ENCODE results near the gene SLC25A20.
"Not testable (repeated sequence)": the region's sequence is repeated elsewhere in the genome, so short reads cannot be mapped to it uniquely, and the experiment has no call there.

The SLC25A20 gene, protein sequence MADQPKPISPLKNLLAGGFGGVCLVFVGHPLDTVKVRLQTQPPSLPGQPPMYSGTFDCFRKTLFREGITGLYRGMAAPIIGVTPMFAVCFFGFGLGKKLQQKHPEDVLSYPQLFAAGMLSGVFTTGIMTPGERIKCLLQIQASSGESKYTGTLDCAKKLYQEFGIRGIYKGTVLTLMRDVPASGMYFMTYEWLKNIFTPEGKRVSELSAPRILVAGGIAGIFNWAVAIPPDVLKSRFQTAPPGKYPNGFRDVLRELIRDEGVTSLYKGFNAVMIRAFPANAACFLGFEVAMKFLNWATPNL

DNA sequence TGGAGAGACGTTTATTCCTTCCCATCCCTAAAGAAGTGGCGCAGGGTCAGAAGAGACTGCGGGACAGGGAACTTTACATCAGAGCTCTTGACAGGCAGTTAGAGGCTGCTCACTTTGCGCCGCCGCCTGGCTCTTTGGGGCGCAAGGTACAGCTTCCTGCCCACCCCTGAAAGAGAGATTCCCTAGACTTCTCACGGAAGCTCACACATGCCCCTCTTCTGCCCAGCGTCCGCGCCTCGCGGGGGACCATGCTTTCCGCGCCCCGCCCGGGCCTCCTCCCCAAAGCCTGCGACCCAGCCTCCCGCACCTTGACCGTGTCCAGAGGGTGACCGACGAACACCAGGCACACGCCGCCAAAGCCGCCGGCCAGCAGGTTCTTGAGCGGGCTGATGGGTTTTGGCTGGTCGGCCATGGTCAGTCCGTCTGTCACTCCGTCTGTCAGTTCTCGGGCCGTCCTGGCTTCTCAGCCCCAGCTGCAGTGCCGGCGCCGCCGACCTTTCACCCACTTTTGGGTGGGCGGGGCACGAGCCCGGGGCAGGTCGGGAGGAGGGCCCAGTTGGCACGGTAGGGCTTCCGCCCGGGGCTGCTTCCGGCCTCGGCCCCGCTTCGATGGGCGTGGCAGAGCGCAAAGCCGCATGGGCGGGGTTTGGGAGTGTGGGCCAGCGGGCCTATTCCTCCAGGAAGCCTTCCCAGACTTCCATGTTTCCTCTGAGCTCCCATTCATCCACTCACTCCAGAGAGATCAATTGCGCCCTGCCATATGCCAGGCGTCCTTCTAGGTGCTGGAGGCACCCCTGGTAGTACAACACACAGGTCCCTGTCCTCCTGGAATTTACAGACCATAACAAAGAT, at the start of gene SLC25A20:
Gene SLC25A20 (minus strand): TSS at position 500 of the 852 bp plus-strand sequence. CDS start 88 bp downstream, at position 412.
- DNase-seq (ENCODE audit: low read depth, low spot score), result peak; percentile 86

DNA sequence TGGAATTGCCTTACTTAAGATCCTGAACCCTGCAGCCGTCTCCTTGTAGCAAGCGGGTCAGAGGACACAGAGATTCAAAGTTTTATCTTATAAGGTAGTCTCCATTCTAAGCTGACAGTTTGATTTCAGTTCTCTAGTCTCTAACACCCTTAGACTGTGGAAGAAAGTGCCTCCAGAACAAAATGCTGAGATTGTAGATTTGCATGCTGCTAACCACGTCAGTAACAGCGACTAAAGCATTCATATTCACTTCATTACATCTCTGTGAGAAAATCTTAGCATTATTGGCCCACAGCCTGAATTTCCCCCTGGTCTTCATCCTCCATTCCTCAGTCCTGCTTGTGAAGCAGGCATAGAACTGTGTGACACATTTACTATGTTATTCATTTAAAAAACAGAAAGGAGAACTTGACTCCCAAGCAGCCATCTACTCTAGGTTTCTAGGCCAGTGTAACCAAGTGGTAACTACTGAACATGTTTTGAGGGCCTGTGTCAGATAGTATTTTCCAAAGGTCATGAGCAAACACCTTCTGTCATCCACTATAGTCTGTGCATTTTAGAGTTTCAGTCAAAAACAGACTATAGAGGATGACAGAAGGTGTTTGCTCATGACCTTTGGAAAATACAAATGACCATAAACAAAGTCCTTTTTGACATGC, 47.3 kb upstream of the SLC25A20 start:
- DNase-seq (ENCODE audit: low read depth, low spot score), result no peak

DNA sequence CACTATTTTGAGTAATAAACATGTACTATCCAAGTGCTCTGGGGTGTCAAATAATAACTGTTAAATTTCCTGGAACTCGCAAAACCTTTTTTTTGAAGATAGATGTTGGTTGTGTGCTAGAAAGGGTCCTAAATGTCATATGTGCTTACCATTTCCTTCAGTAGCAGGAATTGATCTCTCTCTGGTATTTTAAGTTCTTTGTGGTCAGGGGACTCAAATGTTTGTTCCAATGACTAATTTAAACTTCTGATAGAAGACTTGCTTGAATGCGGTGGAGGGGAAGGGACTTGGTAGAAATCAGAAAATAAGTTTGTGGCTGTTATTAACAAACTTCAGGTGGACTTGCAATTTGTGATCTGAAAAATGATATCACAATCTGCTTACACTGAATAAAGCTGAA, 46.8 kb upstream of the SLC25A20 start:
- no peak for DNase-seq (ENCODE audit: low read depth, low spot score)

DNA sequence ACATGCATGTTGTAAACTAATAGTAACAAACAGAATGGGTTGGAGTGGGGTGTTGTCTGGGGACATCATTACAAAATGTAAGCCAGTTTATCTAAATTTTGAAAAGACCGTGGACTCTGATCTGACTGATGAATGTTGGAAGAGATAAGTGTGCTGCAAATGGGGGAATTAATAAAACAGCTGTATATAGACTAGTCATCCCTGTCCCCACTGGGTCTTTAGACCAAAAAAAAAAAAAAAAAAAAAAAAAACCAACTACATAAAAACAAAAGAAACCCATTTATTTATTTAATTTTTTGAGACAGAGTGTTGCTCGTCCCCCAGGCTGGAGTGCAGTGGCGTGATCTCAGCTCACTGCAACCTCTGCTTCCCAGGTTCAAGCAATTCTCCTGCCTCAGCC, 40.0 kb upstream of the SLC25A20 start:
- DNase-seq (ENCODE audit: low read depth, low spot score), result no peak

DNA sequence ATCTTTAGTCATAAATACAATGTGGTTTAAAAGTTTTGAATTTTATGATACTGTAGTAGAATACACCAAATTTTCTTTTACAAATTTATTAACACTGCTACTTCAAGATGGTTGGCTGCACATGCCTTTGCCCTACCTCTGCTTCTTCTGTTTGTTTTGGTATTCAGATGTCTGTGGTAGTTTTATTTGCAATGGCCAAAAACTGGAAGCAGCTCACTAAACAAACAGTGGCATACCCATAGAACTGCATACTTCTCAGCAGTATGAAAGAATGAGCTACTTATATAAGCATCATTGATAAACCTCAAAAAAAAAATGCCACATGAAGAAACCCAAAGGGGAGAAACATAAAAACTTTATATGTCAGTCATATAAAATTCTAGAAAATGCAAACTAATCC, 39.5 kb upstream of the SLC25A20 start:
- DNase-seq (ENCODE audit: low read depth, low spot score), result no peak

DNA sequence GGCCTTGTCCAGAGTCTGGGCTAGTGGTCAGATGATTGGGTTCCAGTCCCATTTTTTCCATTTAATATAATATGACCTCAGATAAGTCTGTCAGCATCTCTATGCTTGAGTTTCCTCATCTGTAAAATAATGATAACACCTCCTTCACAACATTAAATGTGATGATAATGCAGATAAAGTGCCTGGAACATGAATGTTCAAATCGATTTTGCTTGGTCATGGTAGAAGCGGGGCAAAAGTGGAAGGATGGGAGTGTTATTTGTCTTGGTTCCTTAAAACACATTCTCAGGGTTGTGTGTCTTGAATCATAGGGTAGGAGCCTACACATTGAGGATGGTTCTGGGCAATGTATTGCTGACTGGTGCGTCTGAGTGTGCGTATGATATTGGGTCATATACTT, 36.8 kb upstream of the SLC25A20 start:
- no peak for DNase-seq (ENCODE audit: low read depth, low spot score)

DNA sequence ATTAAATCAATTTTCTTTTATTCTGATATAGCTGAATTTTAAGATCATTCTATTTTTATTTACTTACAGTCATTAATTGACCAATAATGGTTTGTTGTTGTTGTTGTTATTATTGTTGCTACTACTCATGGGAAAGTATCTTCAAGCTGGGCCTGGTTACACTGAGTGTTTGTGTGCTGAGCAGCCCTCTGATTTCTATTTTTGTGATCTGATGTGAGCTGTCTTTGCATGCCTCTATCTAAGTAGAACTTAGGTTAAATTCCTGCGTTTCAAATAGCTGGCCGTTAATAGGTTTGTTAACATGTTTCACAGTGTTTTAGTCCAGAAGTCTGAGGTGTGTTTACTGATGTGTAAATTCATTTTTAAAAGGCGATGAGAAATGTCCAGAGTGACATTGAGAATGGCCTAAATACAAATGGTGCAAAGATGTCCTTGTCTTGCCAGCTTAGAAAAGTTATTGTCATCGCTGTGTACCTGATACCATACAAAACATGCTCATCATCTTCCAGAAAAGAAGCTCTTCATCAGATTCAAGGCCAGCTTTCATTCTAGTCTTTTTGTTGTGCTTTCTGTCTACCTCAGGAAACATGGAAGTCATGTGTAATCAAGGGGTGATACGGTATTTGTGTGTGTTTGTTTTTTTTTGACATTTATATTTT, 35.8 kb upstream of the SLC25A20 start:
- DNase-seq (ENCODE audit: low read depth, low spot score), result no peak

DNA sequence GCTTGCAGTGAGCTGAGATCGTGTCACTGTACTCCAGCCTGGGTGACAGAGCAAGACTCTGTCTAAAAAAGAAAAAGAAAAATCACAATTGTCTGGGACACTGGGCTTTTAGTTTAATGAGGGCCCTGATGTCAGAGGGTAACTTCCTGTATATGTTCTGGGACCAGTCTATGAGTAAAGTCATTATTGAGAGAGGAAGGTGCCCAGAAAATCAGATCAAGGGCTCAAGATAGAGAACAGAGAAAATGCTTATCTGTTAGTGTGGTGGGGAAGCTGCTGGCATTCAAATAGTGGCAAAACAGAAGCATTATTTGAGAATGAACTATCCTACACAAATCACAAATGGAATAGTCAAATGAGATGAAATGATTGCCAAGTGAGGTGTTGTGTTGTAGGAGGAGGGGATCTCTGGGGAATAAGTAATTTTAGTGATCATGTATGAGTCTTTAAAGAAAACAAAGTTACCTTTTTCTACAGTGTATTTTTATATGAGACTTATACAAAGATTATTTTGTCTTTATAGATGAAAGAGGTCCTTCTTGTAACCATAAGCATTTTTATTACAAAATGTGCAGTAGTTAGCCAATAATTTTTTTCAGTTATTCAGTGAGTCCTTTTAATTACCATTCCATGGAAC, 33.4 kb upstream of the SLC25A20 start:
- no peak for DNase-seq (ENCODE audit: low read depth, low spot score)

DNA sequence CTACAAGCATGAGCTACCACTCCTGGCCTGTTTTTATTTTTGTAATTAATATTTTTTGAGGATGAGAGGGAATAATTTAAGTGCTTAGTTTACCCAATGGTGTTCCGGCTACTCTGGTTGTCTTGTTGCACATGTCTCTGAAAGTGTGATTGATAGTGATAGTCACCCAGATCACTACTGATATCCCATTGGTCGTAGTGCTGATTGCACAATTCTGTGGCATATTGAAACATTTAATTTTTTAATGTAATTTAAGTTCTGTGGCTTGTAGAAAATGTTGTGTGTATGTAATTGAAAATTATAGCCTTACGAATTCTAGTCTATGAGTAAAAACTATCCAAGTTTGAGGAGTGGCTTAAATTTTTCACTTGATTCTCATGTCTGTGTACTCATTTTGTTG, 31.9 kb upstream of the SLC25A20 start:
- no peak for DNase-seq (ENCODE audit: low read depth, low spot score)

DNA sequence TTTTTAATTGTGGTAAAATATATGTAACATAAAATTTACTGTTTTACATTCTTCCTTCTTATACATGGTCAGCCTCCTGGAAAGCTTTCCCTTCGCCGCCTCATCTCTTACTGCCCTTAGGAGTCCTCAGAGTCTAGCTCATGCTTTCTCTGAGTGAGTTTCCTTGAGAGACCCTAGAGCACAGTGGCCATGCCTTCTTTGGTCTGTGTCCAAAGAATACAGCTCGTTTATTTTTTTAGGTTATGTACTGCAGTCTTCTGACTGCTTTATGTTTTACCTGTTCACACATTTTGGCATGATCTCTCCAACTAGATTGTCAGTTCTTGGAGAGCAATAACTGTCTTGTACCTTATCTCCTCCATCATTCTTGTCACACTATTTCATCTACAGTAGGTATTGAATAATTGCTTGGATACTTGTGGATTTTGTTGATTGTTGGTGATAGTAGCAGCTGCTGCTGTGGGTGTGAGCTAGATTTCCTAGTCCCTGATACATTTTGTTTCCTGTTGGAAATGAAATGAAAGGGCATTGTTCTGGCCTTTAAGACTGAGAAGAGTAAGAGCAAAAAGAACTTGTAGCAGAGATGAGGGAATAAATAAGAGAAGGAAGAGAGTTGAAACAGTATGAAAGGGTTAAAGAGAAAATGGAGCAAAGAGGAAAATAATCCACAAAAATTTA, 30.8 kb upstream of the SLC25A20 start:
- DNase-seq (ENCODE audit: low read depth, low spot score), result no peak

DNA sequence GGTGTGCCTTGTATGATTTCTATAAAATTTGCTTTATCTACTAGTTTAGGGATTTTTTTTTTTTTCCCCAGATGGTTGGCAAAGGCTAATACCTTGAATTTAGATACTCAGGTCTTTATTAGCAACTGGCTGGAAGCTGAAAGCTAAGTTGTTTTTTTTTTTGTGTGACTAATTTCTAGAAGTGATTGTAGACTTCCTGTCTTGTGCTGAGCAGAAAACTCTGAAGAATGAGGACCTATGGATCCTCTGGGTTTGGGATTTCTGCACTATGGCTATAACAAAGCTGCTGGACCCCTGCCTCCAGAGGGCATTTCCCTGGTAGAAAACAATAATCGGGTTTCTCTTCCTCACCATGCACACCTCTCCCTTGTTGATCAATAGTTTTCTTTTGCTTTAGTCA, 30.0 kb upstream of the SLC25A20 start:
- DNase-seq (ENCODE audit: low read depth, low spot score), result no peak

DNA sequence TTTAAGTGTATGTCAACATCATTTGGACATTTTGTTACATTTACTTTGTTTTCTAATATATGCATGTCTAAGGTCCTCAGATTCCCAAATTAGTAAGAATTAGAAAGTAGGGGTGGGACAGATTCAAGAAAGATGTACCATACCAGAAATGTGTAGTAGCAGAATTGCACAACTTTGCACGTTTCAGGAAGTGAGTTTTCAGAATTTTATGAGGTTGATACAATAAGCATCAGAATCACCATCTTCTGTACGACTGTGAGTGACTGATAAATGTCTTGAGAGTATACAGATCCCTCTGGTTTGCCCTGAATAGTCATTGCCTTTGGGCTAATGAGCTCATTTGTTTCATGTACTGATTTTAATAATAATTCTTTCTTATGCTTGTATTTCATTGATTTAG, 29.2 kb upstream of the SLC25A20 start:
- DNase-seq (ENCODE audit: low read depth, low spot score), result no peak

DNA sequence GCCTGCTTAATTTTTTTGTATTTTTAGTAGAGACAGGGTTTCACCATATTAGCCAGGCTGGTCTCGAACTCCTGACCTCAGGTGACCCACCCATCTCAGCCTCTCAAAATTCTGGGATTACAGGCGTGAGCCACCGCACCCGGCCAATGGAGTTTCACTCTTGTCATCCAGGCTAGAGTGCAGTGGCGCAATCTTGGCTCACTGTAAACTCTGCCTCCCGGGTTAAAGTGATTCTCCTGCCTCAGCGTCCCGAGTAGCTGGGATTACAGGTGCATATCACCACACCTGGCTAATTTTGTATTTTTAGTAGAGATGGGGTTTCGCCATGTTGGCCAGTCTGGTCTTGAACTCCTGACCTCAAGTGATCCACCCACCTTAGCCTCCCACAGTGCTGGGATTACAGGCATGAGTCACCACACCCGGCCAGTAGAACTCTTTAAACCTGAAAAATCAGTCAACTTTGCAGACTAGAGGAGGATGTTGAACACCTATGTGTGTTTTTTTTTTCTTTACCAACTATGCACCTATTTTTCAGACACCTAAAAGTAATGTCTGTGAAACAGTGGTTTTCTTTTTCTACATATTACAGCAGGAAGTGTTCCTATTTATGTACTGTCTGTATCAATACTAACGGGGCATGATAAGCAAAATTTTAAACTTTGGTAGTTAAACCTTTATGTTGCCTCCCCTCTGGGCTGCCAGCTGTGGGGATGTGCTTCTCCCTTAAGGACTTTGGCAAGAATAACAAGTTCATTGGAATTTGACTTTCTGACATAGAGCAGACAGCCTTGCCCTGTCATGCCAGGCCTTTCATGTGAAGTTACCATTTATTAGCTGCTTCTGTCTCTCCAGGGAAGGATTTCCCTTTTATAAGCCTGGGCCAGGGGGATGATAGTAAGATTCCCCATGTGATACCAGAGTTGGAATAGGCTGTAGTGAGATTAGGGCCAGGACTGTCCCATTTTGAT, 28.0 kb upstream of the SLC25A20 start:
- no peak for DNase-seq (ENCODE audit: low read depth, low spot score)

DNA sequence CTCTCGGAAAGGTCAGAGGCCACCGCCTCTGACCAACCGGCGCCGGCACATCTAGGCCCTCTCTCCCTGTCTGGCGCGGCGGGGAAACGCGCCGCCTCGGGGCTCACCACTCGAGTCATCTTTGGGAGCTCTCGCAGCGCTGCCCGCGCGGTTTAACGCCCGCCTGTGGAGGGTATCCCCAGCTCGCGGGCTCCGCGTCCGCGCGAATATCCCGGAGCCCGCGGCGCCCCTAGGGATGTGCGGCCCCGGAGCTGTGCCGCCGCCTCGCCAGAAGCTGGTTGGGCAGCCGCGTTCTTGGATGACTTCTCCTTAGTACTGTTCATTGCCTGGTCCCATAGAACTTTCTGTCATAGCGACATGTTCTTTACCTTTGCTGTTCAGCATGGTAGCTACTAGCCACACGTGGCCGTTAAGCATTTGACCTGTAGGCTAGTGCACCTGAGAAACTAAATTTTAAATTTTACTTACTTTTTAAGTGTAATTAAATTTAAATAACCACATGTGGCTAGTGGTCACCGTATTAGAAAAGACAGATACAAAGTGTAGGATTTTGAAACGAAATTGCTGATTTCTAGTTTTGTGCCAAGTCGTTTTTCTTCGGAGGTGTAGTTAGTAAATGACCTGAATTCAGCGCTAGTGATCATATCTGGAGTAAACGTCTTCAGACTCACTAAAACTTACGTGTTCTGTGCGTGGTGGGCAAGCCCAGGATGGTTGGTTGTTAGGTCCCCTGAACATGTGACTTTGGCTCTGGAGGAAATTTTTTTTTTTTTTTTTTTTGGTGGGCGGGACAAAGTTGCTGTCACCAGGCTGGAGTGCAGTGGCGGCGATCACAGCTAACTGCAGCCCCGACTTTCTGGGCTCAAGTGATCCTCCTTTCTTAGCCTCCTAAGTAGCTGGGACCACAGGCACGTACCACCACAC, 20.8 kb upstream of the SLC25A20 start:
- no peak for DNase-seq (ENCODE audit: low read depth, low spot score)

DNA sequence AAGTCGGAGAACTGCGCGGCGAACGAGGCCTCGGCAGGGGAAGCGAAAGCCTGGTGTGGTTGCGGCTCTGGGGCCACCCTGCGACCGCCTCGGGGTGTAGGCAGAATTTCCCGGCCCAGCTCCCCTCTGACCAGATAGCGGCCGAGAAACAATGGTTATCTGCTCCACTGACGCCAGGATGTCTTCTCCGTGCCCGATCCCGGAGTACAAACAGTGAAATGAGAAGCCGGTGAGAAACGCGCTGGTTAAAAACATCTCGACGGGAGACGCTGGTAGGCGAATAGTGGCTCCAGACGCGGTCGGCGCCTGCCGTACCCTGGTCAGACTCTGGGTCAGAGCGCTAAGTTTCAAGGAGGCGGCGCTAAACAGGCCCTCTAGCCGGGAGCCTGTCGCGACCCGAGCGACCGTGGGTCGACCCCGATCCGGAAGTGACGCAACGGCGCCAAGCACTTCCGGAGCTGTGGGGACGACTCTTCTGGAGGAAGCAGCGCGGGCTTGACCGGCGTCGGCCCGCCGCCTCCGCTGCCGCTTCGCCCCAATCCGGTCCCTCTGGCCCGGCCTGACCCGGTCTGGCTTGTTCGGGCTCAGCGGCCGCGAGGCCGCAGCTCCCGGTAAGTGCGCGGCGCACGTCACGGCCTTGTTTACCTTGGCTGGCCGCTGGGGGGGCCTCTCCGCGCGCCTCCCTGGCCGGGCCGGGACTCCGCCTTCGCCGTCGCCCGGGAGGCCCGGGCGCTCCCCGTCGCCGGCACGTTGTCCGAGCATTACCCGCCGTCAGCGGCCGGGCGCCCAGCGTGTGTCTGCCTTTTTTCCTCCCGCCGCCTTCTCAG, 19.9 kb upstream of the SLC25A20 start, which contains the start of gene ARIH2:
Gene ARIH2 (plus strand): TSS at position 455 of the 827 bp plus-strand sequence. CDS start 8,717 bp downstream, outside the sequence.
- peak; percentile 77 for DNase-seq (ENCODE audit: low read depth, low spot score)

DNA sequence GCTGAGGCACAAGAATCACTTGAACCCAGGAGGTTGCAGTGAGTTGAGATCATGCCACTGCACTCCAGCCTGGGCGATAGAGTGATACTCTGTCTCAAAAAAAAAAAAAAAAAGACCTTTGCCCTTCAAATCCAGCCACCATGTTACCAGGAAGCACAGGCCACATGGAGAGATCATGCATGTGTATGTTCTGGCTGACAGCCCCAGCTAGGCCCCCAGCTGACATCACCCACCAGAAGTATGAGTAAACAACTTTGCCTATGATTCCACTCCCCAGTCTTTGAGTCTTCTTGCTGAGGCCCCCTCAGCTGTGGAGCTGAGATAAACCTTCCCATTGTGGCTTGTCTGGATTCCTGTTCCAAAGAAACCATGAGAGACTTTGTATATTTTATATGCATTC, 16.6 kb upstream of the SLC25A20 start:
- DNase-seq (ENCODE audit: low read depth, low spot score), result no peak

DNA sequence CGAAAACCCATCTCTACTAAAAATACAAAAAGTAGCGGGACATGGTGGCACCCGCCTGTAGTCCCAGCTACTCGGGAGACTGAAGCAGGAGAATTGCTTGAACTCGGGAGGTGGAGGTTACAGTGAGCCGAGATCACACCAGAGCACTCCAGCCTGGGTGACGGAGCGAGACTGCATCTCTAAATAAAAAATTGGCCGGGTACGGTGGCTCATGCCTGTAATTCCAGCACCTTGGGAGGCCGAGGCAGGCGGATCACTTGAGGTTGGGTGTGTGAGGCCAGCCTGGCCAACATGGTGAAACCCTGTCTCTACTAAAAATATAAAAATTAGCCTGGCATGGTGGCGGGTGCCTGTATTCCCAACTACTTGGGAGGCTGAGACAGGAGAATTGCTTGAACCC, 8.3 kb upstream of the SLC25A20 start:
- not testable (repeated sequence) for DNase-seq (ENCODE audit: low read depth, low spot score)

DNA sequence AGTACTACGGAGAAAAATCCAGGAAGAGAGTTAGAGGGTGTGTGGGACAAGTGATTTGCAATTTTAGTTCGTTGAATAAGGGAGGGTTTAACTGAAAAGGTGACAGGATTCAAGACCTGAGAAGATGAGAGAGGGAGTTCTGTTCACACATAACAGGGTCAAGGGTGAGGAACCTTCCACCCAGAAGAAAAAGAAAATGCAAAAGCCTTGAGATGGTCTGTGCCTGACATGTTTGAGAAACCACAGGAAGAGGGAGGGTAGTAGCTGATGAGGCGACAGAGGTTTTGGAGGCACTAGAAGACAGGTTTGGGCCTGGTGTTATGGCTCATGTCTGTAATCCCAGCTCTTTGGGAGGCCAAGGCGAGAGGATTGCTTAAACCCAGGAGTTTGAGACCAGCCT, 591 bp upstream of the SLC25A20 start:
- no peak for DNase-seq (ENCODE audit: low read depth, low spot score)
